Endometrium (tissue), 2 donors: ENCODE measurements around the gene AQP4.

Experiments used
- FAIRE-seq: peaks from 2 replicates; lab custom pipeline; 2012; peaks lifted over from hg19 to GRCh38; lab: Jason Lieb, UNC
- donor health status: control.
- donor health status: control.

The AQP4 gene

GRCh38 chr18:26839609-26840008 lies 25.9 kb downstream of the AQP4 start:
- FAIRE-seq: no peak

- no peak for FAIRE-seq
Observed at GRCh38 chr18:26832302-26832701, 33.2 kb downstream of the AQP4 start.

GRCh38 chr18:26827581-26827980 lies 37.9 kb downstream of the AQP4 start:
- no peak for FAIRE-seq

GRCh38 chr18:26826656-26827235 lies 38.8 kb downstream of the AQP4 start:
- FAIRE-seq: peak; percentile 88

GRCh38 chr18:26821181-26821580 lies 44.3 kb downstream of the AQP4 start:
- FAIRE-seq: no peak

- FAIRE-seq: no peak
Observed at GRCh38 chr18:26819046-26819445, 46.5 kb downstream of the AQP4 start.

GRCh38 chr18:26818461-26818860 lies 47.0 kb downstream of the AQP4 start:
- peak; percentile 26 for FAIRE-seq

GRCh38 chr18:26813043-26813442 lies 52.5 kb downstream of the AQP4 start:
- peak; percentile 62 for FAIRE-seq

- no peak for FAIRE-seq
Observed at GRCh38 chr18:26812462-26812861, 53.0 kb downstream of the AQP4 start.

- FAIRE-seq: no peak
Observed at GRCh38 chr18:26809346-26809745, 56.2 kb downstream of the AQP4 start.

GRCh38 chr18:26806224-26806623 lies 59.3 kb downstream of the AQP4 start:
- no peak for FAIRE-seq

GRCh38 chr18:26804519-26804918 lies 61.0 kb downstream of the AQP4 start:
- no peak for FAIRE-seq

GRCh38 chr18:26803643-26804042 lies 61.9 kb downstream of the AQP4 start:
- no peak for FAIRE-seq

GRCh38 chr18:26802330-26803200 lies 62.9 kb downstream of the AQP4 start:
- FAIRE-seq: no peak
